SU-DHL-6 (cell line): ENCODE results near the gene SNPH.

Experiments used
- EZH2phosphoT487 ChIP-seq: fragments of 200-600 bp; sonication (generic), shearing (Covaris generic); conservative IDR thresholded peaks from 2 replicates; pipeline ENCODE4 v1.6.1; 2018; ENCODE audit warnings: mild to moderate bottlenecking, antibody characterized with exemption, low read length, moderate library complexity, mixed read lengths
- TF ChIP-seq, protein P1 (sequence below): fragments of 200-600 bp; sonication (generic); IDR thresholded peaks from one replicate; pipeline ENCODE4 v1.5.1; 2017; ENCODE audit warnings: antibody characterized with exemption, mild to moderate bottlenecking, low read length, moderate library complexity; ENCODE audit not compliant: insufficient read depth, poor library complexity, severe bottlenecking

- TF ChIP-seq, protein P1, sequence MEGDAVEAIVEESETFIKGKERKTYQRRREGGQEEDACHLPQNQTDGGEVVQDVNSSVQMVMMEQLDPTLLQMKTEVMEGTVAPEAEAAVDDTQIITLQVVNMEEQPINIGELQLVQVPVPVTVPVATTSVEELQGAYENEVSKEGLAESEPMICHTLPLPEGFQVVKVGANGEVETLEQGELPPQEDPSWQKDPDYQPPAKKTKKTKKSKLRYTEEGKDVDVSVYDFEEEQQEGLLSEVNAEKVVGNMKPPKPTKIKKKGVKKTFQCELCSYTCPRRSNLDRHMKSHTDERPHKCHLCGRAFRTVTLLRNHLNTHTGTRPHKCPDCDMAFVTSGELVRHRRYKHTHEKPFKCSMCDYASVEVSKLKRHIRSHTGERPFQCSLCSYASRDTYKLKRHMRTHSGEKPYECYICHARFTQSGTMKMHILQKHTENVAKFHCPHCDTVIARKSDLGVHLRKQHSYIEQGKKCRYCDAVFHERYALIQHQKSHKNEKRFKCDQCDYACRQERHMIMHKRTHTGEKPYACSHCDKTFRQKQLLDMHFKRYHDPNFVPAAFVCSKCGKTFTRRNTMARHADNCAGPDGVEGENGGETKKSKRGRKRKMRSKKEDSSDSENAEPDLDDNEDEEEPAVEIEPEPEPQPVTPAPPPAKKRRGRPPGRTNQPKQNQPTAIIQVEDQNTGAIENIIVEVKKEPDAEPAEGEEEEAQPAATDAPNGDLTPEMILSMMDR: no peak
- no peak for TF ChIP-seq EZH2phosphoT487
These were observed 34.2 kb downstream of the SNPH start for GRCh38 chr20:1300083-1300840.
